ENCODE results near the gene HPD. TPM values are rescaled to one million over a fixed set of nuclear protein-coding genes. Genes with fewer than 3 reads are reported as not detected.

The HPD gene
- total and polyA plus RNA-seq, 2 donors (not counting 3 experiments of a cell fraction or from before 2014, with no cell fraction given), result not detected

GRCh38 chr12:121811434-121812319 is 47.0 kb downstream of the HPD start:
- no peaks in the 10 kb centered on the region for H4K20me1 ChIP-seq (replicated peaks; ENCODE audit: control insufficient read depth, extremely low read depth, insufficient read depth, low read length)
- TF ChIP-seq CTCF (IDR thresholded peaks at IDR 0.05; ENCODE audit: extremely low read depth in 1 of 2, insufficient read depth in 1 of 2, low read depth in 1 of 2, low read length in 2 of 2) (peak; percentile 89 to 94), MYC (IDR thresholded peaks at IDR 0.05; ENCODE audit: low read depth, low read length) (no peak), FOS (IDR thresholded peaks at IDR 0.05; ENCODE audit: borderline replicate concordance, insufficient read depth, low read length) (no peak)

More at GRCh38 chr12:121811434-121812319, 47.0 kb downstream of the HPD start:
- DNase-seq (ENCODE audit: low read depth, low spot score) (peak; percentile 67), FAIRE-seq (peak; percentile 12)
- peaks cover 7 to 43% of the 10 kb centered on the region in 2 experiments for H3K36me3 ChIP-seq (ENCODE audit: control insufficient read depth in 2 of 2, extremely low read depth in 1 of 2, insufficient read depth in 2 of 2, low read length in 2 of 2)
- dilution Hi-C loops (cut with MboI; ENCODE audit: extremely low pct_ligation_motif_present, low sequenced_read_pairs), result no loop called here
- ChIA-PET POLR2A (interaction anchor here (2.4 to 2.5 kb wide), 2 partner anchors 10 to 16 kb away, joined by 20 to 37 read pairs; partner anchors contain the start of gene RHOF), CTCF (interaction anchor here (0.6 to 12.8 kb wide), 34 partner anchors 12 to 423 kb away, joined by 3 to 774 read pairs (median 4); partner anchors contain the start of genes CFAP251, PSMD9, RHOF and SETD1B)
- H3K9me1 ChIP-seq (replicated peaks; ENCODE audit: control insufficient read depth, extremely low read depth, insufficient read depth, low read length), result no peaks in the 10 kb centered on the region
- H3K4me3 ChIP-seq (replicated peaks in 1 of 3; ENCODE audit: insufficient read depth in 1 of 3, low read depth in 1 of 3, low read length in 3 of 3), result peak overlapping the region in 2 of 3 experiments; percentile 49
- no TSS peak for BruUV-seq (replicated peaks)
- H2AFZ ChIP-seq (ENCODE audit: low read depth, low read length), result no peak overlapping the region
- no peaks in the 10 kb centered on the region for H3K9me3 ChIP-seq (replicated peaks; ENCODE audit: control insufficient read depth, insufficient read depth, low read length)
- H3K27ac ChIP-seq (ENCODE audit: insufficient read depth, low read depth, low read length), result no peak overlapping the region
- H3K79me2 ChIP-seq (ENCODE audit: control insufficient read depth, insufficient read depth, low read length), result peaks cover 72% of the 10 kb centered on the region
- peak overlapping the region; percentile 47 for H3K4me2 ChIP-seq (ENCODE audit: insufficient read depth, low read length)
- no peaks in the 10 kb centered on the region for H3K27me3 ChIP-seq (ENCODE audit: control insufficient read depth in 2 of 2, insufficient read depth in 2 of 2, low read length in 2 of 2)
- peak overlapping the region; percentile 19 for H3K9ac ChIP-seq (replicated peaks; ENCODE audit: extremely low read depth, insufficient read depth, low read length)
- peaks cover 27% of the 10 kb centered on the region for H3K4me1 ChIP-seq (ENCODE audit: control insufficient read depth, extremely low read depth, insufficient read depth, low read length)
- intact Hi-C loops (cut with micrococcal nuclease), result loop anchor here (1.0 to 2.0 kb wide), 5 partner anchors 7 to 114 kb away; partner anchors contain the start of genes PSMD9 and SETD1B
